Ishikawa (cell line): Measurements from ENCODE around the gene DOK3.

Source experiments
- CEBPB ChIP-seq: IDR thresholded peaks from 2 replicates; pipeline ENCODE4 v1.6.1; 2012
- CREB1 ChIP-seq: IDR thresholded peaks from 2 replicates; pipeline ENCODE4 v1.6.1; 2012; ENCODE audit warnings: low read depth
- EP300 ChIP-seq: IDR thresholded peaks from 2 replicates; pipeline ENCODE4 v1.6.1; 2012; ENCODE audit warnings: borderline replicate concordance
- RAD21 ChIP-seq: IDR thresholded peaks from 2 replicates; pipeline ENCODE4 v1.6.1; 2012; ENCODE audit warnings: low read depth
- TAF1 ChIP-seq: IDR thresholded peaks from 2 replicates; pipeline ENCODE4 v1.6.1; 2012; ENCODE audit warnings: low read depth, mild to moderate bottlenecking
- TCF12 ChIP-seq: IDR thresholded peaks from 2 replicates; pipeline ENCODE4 v1.6.1; 2012; ENCODE audit warnings: low read depth
- YY1 ChIP-seq: IDR thresholded peaks from 2 replicates; pipeline ENCODE4 v1.6.1; 2012; ENCODE audit warnings: low read depth
- TF ChIP-seq, protein P1 (sequence below): IDR thresholded peaks from 2 replicates; pipeline ENCODE4 v1.6.1; 2012; ENCODE audit warnings: low read depth, mild to moderate bottlenecking
- TF ChIP-seq, protein P2 (sequence below): IDR thresholded peaks from 2 replicates; pipeline ENCODE4 v1.6.1; 2012
- TF ChIP-seq, protein P3 (sequence below): IDR thresholded peaks from 2 replicates; pipeline ENCODE4 v1.6.1; 2012

DNA sequence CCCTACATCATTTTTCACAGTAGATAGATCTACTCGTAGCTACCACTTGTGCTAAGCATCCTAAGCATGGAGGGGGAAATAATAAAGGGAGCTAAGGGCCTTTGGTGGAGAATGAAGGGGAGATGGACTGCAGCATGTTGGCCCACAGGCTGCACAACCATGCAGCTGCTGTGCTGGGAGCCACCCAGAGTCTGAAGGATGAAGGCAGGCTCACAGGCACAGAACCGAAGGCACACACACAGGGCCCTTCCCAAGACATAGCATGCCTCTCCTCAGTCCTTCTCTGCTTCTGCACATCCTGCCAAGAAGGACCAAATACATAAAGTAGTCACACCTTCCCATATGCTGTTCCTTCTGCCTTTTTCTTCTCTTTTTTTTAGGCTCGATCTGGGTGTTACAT, 38.1 kb upstream of the DOK3 start:
- TF ChIP-seq TAF1, result no peak
- TF ChIP-seq EP300, result no peak
- no peak for TF ChIP-seq TCF12
- no peak for TF ChIP-seq RAD21
- TF ChIP-seq, protein P1, sequence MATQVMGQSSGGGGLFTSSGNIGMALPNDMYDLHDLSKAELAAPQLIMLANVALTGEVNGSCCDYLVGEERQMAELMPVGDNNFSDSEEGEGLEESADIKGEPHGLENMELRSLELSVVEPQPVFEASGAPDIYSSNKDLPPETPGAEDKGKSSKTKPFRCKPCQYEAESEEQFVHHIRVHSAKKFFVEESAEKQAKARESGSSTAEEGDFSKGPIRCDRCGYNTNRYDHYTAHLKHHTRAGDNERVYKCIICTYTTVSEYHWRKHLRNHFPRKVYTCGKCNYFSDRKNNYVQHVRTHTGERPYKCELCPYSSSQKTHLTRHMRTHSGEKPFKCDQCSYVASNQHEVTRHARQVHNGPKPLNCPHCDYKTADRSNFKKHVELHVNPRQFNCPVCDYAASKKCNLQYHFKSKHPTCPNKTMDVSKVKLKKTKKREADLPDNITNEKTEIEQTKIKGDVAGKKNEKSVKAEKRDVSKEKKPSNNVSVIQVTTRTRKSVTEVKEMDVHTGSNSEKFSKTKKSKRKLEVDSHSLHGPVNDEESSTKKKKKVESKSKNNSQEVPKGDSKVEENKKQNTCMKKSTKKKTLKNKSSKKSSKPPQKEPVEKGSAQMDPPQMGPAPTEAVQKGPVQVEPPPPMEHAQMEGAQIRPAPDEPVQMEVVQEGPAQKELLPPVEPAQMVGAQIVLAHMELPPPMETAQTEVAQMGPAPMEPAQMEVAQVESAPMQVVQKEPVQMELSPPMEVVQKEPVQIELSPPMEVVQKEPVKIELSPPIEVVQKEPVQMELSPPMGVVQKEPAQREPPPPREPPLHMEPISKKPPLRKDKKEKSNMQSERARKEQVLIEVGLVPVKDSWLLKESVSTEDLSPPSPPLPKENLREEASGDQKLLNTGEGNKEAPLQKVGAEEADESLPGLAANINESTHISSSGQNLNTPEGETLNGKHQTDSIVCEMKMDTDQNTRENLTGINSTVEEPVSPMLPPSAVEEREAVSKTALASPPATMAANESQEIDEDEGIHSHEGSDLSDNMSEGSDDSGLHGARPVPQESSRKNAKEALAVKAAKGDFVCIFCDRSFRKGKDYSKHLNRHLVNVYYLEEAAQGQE, result no peak
- no peak for TF ChIP-seq CREB1
- no peak for TF ChIP-seq YY1
- no peak for TF ChIP-seq CEBPB
- TF ChIP-seq, protein P2, sequence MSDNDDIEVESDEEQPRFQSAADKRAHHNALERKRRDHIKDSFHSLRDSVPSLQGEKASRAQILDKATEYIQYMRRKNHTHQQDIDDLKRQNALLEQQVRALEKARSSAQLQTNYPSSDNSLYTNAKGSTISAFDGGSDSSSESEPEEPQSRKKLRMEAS, result no peak
- TF ChIP-seq, protein P3, sequence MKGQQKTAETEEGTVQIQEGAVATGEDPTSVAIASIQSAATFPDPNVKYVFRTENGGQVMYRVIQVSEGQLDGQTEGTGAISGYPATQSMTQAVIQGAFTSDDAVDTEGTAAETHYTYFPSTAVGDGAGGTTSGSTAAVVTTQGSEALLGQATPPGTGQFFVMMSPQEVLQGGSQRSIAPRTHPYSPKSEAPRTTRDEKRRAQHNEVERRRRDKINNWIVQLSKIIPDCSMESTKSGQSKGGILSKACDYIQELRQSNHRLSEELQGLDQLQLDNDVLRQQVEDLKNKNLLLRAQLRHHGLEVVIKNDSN, result no peak
